ENCODE data around the gene COL11A2.

Gene COL11A2

DNA sequence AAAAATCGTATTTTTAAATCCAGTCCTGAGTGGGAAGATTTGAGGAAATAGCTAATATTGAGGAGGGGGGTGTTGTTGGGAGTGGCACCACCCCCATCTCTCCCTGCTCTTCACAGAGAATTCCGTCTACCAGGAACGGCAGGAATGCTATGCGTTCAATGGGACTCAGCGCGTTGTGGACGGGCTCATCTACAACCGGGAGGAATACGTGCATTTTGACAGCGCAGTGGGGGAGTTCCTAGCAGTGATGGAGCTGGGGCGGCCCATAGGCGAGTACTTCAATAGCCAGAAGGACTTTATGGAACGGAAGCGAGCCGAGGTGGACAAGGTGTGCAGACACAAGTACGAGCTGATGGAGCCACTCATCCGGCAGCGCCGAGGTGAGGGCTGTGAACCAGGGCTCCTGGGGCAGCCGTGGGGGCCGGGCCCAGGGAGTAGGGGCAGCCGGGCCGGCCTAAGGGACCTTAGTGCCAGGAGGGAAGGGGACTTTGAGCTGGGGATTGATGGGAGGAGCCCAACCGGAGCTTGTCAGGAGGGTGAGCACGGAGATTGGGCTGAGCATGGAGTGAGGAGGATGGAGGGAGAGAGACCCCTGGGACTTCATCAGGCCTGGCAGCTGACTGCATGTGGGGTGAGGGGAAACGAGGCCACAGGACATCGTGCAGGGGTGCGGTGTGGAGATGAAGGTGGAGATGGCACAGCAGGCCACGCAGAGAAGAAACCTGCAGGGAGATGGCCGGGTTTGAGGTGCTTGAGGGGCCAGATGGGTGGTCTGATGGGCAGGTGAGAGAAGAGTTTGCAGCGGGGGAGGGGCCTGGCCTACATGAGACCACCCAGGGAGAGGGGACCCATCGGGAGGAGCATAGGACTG, 75.2 kb downstream of the COL11A2 start:
- DNase-seq (ENCODE audit: low spot score): no peak

DNA sequence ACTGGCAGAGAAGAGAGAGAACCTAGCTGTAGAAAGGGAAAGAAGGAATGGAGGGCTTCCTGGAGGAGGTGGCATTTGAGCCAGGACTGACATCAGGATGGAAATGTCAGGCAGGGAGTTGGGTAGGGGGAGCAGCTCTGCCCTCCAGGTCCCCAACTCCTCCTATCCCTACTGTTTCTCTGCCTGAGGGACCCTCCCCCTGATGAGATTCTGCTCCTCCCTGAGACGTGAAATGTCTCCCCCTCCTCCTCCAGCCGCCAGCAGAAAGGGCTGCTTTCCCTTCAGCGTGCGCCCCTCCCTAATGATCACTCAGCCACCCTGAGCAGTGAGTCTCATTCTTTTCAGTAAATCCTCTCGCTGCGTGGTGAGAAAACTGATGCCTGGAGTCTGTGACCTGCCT, 75.8 kb downstream of the COL11A2 start:
- DNase-seq (ENCODE audit: low spot score): no peak

DNA sequence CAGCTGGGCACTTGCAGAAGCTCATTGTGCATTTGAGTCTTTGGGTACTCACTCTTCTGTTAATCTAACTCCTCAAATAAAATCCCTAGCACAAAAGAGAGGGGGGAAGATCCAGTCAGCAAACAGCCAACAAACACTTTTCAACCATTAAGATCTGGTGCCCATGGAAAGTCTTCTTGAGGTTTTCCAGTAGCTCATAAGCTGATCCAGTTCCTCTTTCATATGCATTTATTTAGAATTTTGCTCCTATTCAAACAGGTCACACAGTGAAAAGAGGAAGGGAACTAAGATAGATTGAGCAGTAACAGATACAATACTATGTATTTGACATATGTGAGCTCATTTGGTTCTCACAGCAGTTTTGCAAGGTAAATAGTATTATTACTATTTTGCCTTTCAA, 77.9 kb downstream of the COL11A2 start:
- DNase-seq (ENCODE audit: low spot score): no peak

DNA sequence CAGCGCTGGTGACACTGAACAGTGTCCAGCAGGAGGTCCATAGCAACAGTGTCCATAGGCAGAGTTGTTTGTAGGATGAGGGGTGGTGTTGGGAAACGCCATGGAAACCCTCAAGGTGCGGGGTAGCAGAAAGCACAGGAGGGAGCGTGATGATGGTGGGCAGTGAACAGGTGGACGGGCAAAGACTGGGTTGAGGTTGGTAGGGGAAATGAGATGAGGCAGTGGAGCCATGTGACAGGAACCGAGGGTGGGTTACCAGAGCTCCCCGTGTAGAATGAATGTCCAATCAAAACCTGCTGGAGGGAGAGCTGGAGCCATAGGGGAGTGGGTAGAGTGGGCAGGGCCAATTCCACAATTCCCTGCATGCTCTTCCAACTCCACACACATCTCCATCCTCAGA, 78.5 kb downstream of the COL11A2 start:
- DNase-seq (ENCODE audit: low spot score): no peak

All from hepatic stellate cell (primary cell).